Activated T-cell treated with anti-CD3 and anti-CD28 coated beads for 48 hours (primary cell): ENCODE results near the gene SGTB.

Experiments used
- DNase-seq: peaks from one replicate; pipeline ENCODE4 v3.0.0-alpha.2; 2020; ENCODE audit warnings: low read depth

Gene SGTB

GRCh38 chr5:65721720-65722574 lies at the start of gene SGTB, which contains the start of gene NLN:
SGTB (minus strand) TSS chr5:65722109; CDS start chr5:65720807, 1,302 bp downstream.
NLN (plus strand) TSS chr5:65722205; CDS start chr5:65722374, 169 bp downstream.
- DNase-seq, result peak; percentile 86

- DNase-seq, result no peak
These were observed 49.4 kb upstream of the SGTB start for GRCh38 chr5:65771266-65771665.

GRCh38 chr5:65769539-65769938 lies 47.6 kb upstream of the SGTB start:
- no peak for DNase-seq

GRCh38 chr5:65768723-65769346 lies 46.9 kb upstream of the SGTB start:
- DNase-seq, result no peak

GRCh38 chr5:65767565-65767964 lies 45.7 kb upstream of the SGTB start:
- no peak for DNase-seq

GRCh38 chr5:65766781-65767180 lies 44.9 kb upstream of the SGTB start:
- no peak for DNase-seq

GRCh38 chr5:65766175-65766574 lies 44.3 kb upstream of the SGTB start:
- DNase-seq, result no peak

GRCh38 chr5:65765582-65765981 lies 43.7 kb upstream of the SGTB start:
- DNase-seq, result no peak

- DNase-seq, result no peak
These were observed 40.3 kb upstream of the SGTB start for GRCh38 chr5:65762234-65762633.

GRCh38 chr5:65760504-65761275 lies 38.8 kb upstream of the SGTB start:
- no peak for DNase-seq

GRCh38 chr5:65758546-65759144 lies 36.7 kb upstream of the SGTB start:
- no peak for DNase-seq

- no peak for DNase-seq
These were observed 31.3 kb upstream of the SGTB start for GRCh38 chr5:65753189-65753588.

GRCh38 chr5:65750938-65751337 lies 29.0 kb upstream of the SGTB start:
- DNase-seq, result no peak

- DNase-seq, result no peak
These were observed 28.0 kb upstream of the SGTB start for GRCh38 chr5:65749956-65750355.

- DNase-seq, result no peak
These were observed 27.4 kb upstream of the SGTB start for GRCh38 chr5:65749221-65749844.

GRCh38 chr5:65742565-65743231 lies 20.8 kb upstream of the SGTB start:
- no peak for DNase-seq

- no peak for DNase-seq
These were observed 17.3 kb upstream of the SGTB start for GRCh38 chr5:65739162-65739561.

GRCh38 chr5:65738305-65738704 lies 16.4 kb upstream of the SGTB start:
- no peak for DNase-seq

GRCh38 chr5:65737842-65738241 lies 15.9 kb upstream of the SGTB start:
- no peak for DNase-seq

GRCh38 chr5:65736011-65736410 lies 14.1 kb upstream of the SGTB start:
- no peak for DNase-seq

- no peak for DNase-seq
These were observed 13.0 kb upstream of the SGTB start for GRCh38 chr5:65734921-65735320.
